GM19025 (cell line): Measurements from ENCODE around the gene PFKL.
"Not testable (repeated sequence)": the region's sequence is repeated elsewhere in the genome, so short reads cannot be mapped to it uniquely, and the experiment has no call there.

ENCODE experiments used
- ATAC-seq: cut with Tn5 transposase; IDR thresholded peaks from one replicate; pipeline ENCODE4 v1.9.1; 2021; ENCODE audit warnings: mild to moderate bottlenecking, low read depth, moderate library complexity; ENCODE audit not compliant: unreplicated experiment

Gene PFKL

DNA sequence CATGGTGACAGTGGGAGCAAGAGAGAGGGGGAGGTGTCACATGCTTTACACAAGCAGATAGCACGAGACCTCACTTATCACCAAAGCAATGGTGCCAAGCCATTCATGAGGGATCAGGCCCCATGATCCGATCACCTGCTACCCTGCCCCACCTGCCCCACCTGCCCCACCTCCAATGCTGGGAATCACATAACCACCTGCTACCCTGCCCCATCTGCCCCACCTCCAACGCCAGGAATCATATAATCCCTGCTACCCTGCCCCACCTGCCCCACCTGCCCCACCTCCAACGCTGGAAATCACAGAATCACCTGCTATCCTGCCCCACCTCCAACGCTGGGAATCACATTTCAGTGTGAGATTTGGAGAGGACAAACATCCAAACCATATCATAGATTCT, 24.8 kb upstream of the PFKL start:
- ATAC-seq: no peak

DNA sequence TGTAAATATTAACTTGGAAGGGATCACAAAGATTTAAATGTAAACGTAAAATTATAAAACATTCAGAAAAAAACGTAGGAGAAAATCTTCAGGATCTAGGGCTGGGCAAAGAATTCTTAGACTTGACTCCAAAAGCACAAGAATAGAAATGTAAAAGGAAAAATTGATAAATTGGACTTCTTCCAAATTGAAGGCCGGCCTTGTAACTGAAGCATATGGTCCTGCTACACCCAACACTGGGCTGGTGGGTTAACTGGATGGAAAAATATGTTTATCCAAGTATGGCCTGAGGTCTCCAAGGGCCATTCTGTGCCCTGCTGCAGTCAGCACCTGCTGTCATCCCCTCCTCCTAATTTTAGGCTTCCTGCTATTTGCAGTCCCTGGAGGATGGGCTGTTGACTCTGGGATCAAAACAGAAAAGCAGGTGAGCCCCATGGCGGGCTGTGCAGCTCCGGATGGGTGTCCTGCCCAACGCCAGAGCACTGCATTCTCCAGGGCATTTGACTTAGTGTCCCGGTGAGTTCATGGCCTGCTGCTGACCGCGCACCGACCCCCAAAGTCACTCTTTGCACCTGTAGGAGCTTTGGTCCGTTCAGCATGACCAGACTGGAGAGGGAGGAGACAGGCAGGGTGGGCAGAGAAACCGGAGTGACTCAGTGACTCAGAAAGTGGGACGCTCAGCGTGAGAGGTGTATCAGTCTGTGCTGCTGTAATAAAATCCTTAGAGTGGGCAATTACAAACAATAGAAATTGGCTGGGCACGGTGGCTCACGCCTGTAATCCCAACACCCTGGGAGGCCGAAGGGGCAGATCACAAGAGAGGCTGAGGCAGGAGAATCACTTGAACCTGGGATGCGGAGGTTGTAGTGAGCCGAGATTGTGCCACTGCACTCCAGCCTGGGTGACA, 20.2 kb upstream of the PFKL start:
- no peak for ATAC-seq

DNA sequence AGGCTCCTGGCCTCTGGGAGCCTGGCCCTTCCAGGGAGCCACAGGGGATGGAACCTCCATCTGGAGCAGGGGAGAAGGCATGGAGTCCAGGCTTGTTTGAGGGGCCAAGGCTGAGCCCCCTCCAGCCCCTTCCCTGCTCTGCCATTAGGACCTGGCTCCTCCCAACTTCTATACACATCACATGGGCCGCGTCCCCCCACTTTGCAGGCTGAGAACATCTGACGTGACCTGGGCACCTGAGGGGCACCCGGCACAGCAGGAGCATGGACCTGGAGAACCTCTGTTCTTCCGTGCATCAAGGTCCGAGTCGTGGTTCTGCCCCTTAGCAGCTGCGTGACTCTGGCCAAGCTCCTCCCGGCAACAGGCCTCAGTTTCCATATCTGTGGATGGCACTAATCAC, 18.1 kb upstream of the PFKL start:
- no peak for ATAC-seq

DNA sequence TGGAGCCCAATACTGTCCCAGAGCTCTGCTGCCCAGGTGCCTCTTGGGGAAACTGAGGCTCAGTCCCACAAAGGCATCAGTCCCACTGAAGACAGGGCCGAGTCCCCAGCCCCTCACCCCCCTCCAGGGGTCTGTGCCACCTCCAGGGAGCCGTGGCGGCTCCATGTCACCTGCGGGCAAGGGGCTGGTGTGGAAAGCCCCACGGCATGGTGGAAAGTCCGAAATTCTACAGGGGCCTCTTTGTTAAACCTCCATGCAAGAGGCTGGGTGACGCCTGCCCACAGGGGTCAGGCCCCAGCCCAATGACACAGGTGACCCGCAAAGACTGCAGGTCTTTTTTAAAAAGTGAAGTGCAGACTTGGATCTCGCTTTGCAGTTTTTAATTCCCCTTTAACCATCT, 17.5 kb upstream of the PFKL start:
- ATAC-seq: no peak

DNA sequence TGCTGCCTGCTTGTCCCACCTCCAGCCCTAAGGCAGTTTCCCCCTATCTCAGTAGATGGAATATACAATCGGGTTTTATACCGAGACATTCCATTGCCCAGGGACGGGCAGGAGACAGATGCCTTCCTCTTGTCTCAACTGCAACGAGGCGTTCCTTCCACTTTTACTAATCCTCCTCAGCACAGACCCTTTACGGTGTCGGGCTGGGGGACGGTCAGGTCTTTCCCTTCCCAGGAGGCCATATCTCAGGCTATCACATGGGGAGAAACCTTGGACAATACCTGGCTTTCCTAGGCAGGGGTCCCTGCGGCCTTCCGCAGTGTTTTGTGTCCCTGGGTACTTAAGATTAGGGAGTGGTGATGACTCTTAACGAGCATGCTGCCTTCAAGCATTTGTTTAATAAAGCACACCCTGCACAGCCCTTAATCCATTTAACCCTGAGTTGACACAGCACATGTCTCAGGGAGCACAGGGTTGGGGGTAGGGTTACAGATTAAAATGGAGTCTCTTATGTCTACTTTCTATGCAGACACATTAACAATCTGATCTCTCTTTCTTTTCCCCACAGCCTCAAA, 16.6 kb upstream of the PFKL start:
- ATAC-seq: not testable (repeated sequence)

DNA sequence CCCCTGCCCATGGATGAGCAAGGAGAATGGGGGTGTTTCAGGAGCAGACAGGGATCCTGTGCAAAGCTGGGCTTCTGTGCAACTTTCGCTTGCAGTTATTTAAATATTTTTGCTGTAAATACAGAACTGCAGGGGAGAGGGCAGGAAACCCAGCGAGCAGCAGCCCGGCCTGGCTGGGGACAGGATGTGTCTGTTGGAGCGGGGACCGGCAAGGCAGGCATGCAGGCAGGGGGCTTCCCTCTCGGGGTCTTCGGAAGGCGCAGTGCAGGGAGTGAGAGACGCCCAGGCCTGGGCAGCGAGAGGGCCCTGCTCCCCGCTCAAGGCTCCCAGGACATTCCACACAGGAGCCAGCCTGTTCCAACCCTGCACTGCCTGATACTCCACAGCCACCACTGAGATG, 15.9 kb upstream of the PFKL start:
- no peak for ATAC-seq

DNA sequence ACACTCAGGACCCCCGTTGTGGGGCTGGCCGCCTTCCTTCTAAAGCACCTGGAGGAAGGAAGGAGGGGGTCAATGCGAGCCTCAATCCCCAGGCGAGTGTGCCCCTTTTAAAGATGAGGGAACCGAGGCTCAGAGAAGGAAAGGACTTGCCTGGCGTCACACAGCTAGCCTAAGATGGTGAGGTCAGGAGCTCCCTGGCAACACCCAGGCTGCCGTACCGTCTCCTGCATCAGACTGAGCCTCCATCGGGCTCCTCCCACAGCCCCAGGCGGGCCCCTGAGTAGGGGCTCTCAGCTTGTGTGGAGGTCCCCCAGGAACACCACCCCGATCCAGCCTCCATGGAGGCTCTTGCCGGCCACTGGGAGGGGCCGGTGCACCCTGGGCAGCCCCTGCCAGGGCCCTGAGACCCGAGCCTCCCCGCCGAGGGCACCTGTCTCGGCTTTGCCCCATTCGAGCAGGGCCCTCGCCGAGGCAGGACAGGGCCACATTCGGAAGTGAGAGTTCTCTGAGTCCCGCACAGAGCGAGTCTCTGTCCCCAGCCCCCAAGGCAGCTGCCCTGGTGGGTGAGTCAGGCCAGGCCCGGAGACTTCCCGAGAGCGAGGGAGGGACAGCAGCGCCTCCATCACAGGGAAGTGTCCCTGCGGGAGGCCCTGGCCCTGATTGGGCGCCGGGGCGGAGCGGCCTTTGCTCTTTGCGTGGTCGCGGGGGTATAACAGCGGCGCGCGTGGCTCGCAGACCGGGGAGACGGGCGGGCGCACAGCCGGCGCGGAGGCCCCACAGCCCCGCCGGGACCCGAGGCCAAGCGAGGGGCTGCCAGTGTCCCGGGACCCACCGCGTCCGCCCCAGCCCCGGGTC, 14.5 kb upstream of the PFKL start, which contains the start of gene AIRE:
TSS of gene AIRE (plus strand) at position 739 of the 855 bp plus-strand sequence. CDS start 131 bp downstream, outside the sequence.
- no peak for ATAC-seq

DNA sequence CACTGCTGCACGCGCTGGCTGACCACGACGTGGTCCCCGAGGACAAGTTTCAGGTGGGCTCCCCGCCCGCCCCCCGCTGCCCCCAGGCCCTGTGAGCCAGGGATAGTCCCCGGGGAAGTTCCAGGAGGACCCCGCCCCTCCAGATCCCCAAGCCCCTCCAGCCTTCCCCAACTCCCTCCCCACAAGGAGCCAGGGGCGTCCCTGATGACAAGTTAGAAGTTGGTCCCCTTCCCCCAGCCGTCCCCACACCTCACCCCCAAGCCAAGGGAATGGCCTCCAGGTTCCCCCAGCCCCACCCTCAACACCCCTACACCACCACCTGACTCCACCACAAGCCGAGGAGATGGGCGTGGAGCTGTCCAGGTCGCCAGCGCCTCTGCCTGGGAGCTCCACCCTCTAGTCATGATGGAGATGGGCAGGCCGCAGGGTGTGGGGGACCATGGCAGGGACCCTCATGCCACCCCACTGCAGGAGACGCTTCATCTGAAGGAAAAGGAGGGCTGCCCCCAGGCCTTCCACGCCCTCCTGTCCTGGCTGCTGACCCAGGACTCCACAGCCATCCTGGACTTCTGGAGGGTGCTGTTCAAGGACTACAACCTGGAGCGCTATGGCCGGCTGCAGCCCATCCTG, 13.7 kb upstream of the PFKL start:
- ATAC-seq: no peak

DNA sequence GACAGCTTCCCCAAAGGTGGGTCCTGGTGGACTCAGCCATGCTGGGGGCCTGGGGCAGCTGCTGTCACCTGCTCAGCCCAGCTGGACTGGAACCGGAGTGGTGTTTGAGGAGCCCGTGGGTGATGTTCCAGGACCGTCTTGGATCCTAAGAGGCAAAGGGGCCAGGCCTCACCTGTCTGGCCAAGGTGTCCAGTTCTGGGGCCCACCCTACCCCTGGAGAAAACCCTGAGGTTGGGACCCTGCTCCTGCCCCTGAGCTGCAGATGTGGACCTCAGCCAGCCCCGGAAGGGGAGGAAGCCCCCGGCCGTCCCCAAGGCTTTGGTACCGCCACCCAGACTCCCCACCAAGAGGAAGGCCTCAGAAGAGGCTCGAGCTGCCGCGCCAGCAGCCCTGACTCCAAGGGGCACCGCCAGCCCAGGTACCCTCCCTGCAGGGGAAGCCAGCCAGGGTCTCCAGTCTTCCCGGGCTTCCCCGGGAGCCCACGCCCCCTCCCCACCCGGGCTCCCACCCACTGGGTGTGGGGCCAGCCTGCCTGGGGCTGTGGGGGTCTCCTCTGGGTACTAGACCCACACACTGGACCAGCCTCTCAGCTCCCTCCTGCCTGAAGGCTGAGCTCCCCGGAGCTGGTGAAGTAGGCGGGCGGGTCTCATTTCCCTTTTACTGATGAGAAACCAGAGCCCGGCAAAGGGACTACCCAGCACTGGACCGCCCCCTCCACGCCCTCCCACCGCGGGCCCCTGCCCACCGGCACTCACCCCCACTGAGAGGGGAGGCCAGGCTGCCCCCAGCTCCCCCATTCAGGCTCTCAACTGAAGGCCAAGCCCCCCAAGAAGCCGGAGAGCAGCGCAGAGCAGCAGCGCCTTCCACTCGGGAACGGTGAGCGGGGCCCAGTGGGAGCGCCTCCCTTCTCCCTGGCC, 12.9 kb upstream of the PFKL start:
- ATAC-seq: no peak

DNA sequence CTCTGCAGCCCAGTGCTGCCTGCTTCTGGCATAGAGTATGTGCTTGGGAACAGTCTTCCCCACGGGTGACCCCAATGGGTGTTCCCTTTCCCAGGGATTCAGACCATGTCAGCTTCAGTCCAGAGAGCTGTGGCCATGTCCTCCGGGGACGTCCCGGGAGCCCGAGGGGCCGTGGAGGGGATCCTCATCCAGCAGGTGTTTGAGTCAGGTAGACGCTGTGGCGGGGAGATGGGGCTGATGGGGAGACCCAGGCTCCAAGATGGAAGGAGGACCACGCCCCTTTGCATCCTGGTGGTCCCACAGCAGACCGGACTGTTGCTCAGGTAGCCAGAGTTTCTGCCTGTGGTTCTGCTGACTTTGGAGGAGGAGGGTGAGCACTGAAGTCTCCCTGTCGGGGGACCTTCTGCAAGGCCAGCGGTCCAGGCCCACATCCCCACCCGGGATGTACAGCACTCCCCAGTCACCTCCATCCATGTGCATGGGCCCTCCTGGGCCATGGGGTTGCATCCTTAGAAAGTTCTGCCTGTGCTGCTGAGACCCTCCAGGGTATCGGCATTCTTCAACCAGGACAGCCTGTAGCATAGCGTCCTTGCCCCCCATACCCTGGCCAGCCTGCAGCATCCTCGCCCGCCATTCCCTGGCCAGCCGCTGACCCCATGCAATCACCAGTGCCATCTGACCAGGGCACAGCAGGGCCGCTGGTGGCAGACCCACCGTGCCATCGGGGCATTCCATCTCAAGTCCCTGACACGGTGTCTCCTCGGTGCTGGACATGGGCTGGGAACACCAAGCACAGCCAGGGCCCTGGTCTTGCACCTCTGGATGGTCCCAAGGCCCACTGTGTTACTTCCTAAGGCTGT, 11.4 kb upstream of the PFKL start:
- no peak for ATAC-seq

DNA sequence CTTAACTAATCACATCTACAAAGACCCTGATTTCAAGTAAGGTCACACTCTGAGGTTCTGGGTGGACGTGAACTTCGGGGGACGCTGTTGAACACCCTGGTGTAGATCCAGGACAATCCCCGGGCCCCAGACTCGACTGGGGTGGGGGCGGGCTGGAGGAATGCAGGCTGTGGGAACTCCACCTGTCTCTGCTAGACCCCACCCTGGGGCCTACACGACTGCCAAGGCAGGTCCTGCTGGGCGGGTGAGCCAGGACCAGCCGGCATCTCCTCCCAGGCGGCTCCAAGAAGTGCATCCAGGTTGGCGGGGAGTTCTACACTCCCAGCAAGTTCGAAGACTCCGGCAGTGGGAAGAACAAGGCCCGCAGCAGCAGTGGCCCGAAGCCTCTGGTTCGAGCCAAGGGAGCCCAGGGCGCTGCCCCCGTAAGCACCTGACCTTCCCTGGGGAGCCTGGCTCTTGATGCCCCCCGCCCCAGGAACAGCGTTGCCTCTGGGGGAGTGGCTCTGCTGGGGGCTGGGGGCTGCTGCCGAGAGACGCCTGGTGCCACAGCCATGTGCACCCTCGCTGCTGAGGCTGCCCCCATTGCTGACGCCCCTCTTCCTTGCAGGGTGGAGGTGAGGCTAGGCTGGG, 10.4 kb upstream of the PFKL start:
- no peak for ATAC-seq

DNA sequence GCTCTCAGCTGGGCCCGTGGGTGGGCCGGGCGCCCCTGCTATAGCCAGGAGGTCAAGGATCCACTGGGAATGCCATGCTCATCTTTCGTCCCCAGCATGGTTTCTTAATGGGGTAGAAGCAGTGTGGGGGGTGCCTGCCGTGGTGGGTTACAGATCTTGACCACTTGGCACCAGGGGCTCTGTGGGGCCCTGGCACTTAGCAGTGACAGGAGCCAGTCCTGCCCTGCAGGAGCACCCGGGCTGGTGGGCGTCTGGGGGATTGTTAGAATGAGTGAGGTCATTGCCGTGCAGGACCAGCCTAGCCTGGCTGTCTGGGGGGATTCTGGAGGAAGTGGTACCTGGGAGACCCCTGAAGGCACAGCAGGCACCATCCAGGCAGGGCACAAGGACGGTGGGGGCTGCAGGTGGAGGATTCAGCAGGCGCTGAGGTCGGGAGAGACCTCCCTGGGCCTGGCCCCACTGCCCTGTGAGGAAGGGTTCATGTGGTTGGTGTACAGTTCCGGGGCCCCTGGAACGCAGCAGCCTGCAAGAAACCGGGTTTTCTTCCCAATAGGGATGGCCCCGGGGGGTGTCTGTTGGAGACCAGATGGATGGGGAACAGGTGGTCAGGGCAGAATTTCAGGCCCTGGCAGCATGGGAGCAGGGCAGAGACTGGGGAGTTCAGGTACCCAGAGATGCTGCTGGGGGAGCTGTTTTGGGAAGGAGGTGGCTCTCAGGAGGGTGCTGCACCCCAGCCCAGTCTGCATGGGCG, 9.4 kb upstream of the PFKL start:
- no peak for ATAC-seq

DNA sequence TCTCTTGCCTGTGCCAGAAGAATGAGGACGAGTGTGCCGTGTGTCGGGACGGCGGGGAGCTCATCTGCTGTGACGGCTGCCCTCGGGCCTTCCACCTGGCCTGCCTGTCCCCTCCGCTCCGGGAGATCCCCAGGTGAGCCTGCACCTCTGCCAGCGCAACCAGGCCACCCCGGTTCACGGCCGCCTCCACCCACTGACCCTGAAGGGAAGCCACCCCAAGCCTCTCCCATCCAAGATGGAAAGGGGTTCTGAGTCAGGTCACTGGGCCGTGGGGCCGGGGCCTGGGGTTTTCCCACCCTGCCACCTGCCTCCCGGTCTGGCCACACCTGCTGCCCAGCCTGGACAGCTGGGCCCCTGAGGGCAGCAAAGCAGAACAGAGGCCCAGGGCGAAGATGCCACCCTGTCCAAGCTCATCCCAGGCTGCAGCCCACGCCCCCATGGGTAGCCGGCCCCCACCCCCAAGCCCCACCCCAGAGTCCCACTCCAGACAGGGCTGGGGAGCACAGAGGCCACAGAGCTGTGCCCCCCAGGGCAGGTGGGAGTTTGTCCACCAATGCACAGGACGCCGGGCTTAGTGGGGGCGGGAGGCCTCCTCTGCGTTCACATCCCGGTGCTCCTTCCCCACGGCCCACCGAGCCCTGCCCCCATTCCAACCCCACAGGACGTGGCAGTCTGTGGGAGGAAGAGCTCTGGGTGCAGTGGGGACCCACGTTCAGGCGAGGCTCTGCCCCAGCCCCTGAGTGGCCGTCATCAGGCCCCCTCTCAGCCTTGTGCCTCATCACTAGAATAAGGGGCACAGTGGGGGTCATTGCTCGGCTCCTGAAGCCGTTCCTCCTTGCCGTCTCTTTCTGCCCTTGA, 8.5 kb upstream of the PFKL start:
- ATAC-seq: no peak

DNA sequence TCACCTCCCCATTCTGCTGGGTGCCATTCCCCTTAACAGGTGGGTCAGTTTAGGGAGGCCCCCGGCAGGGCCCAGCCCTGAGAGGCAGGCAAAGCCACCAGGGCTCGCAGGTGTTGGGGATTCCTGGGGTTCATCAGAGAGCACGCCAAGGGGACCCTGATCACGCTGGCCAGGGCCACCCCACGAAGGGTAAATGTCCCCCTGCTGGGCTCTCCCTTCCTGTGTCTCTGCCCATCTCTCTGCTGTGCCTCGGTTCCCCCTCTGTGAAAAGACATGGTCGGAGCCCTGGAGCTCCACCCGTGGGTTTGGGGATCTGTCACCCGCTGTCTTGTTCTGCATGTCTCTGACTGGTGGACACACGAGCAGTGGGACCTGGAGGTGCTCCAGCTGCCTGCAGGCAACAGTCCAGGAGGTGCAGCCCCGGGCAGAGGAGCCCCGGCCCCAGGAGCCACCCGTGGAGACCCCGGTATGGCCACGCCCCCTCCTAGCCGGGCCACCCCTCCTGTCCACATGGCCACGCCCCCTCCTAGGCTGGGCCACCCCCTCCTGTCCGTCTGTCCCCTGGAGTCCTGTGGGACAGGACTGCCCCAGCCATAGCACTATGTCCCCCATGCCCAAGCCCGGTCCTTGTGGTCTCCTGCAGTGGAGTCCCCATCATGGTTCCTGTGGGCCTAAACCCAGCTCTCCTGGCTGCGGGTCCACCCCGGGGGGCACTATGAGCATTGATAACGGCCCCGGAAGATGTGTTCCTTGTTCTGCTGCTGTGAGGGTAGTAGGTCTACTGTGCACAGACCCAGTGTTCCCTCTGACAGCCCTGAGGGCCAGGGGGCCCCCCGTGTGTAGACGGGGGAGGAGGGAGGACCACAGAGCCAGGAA, 7.7 kb upstream of the PFKL start:
- no peak for ATAC-seq

DNA sequence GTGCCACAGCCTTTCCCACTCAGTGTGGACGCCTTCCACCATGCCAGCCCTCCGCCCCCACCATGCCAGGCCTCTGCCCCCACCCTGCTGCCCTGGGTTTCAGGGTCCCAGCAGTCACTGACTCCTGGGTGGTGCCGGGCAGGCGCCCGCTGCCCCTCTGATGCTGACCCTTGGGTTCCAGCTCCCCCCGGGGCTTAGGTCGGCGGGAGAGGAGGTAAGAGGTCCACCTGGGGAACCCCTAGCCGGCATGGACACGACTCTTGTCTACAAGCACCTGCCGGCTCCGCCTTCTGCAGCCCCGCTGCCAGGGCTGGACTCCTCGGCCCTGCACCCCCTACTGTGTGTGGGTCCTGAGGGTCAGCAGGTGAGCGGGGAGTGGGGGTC, 7.0 kb upstream of the PFKL start:
- no peak for ATAC-seq
